GM21528 (cell line): ENCODE results near the gene SNX25.
"Not testable (repeated sequence)": the region's sequence is repeated elsewhere in the genome, so short reads cannot be mapped to it uniquely, and the experiment has no call there.

Source experiments
- ATAC-seq: cut with Tn5 transposase; IDR thresholded peaks from one replicate; pipeline ENCODE4 v1.9.1; 2021; ENCODE audit warnings: mild to moderate bottlenecking, moderate library complexity; ENCODE audit not compliant: unreplicated experiment, low FRiP score

The SNX25 gene

DNA sequence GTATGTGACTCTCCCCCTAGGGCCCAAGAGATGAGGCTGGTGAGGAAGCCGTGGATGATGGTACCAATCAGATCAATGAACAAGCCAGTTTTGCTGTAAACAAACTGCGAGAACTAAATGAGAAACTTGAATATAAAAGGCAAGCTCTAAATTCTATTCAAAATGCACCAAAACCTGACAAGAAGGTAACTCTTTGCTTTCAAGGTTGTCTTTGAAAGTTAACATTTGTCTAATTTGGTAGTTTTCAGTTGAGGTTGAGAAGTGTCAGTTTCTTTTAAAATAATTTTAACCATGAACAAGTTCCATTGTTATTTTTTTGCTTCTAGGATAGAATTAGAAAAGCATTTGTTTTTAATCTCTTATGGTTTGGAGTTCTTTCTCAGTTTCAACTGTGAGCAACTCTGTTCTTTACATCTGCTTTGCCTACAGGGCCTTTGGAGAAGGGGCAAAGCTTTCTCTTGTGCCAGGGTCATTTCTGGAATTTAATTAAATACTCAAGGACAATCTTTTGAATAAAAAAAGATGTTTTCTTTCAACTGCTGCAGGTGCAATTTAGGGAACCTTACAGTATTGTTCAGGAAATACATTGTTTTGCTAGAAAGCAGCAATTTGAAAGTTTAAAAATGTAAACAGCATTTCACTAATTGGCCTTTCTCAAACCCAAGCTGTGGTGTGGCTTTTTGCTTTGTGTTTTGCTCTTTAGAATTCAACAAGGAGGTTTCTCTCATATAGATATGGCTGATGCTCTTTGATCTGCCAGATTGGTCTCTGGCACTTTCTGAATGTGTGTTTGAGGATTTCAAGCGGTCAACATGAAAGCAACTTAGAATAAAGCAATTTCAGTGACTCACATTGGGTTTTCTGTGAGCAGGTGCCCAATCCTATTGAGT is 123.4 kb downstream of the SNX25 start:
- ATAC-seq, result peak; percentile 69

GRCh38 chr4:185334326-185334725 is 124.9 kb downstream of the SNX25 start:
- no peak for ATAC-seq

- no peak for ATAC-seq
Measured at GRCh38 chr4:185335579-185335978, 126.2 kb downstream of the SNX25 start.

GRCh38 chr4:185339941-185340340 is 130.5 kb downstream of the SNX25 start:
- no peak for ATAC-seq

- no peak for ATAC-seq
Measured at GRCh38 chr4:185341377-185341776, 132.0 kb downstream of the SNX25 start.

DNA sequence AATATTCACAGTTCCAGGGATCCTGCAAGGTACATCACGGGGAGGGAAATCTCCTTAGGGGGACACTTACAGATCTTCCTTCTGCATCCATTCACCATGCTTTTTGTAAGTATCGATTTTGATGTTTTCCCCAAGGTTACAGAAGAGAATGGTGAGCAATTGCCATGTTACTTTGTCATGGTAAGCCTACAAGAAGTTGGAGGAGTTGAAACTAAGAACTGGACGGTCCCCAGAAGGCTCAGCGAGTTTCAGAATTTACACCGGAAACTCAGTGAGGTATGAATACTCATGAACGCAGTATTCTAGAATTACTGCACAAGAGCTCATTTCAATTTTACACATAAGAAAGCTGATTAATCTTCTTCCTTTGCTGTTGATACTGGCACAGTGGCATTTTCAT is 132.4 kb downstream of the SNX25 start:
- peak; percentile 46 for ATAC-seq

GRCh38 chr4:185343726-185344581 is 134.6 kb downstream of the SNX25 start:
- ATAC-seq, result no peak

- ATAC-seq, result peak; percentile 64
Measured at GRCh38 chr4:185344743-185345538, 135.5 kb downstream of the SNX25 start.

DNA sequence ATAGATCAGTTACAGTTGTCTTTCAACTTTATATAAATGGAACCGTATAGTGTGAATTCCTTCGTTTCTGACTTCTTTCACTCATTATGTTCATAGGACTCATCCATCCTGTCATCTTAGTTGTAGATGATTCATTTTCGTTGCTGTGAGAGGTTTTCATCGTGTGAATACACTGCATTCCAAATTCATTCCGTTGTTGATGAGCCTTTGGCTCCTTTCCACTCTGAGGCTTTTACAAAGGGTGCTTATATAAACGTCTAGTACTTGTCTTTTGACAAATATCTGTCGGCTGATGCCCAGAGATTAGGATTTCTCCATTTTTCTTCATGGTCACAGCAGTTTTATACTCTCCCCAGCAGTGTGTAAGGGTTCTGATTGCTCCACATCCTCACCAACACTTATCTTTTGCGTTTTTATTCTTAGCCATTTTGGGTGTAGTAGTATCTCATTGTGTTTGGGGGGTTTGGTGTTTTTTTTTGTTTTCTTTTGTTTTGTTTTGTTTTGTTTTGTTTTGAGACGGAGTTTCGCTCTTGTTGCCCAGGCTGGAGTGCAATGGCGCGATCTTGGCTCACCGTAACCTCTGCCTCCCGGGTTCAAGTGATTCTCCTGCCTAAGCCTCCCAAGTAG is 137.7 kb downstream of the SNX25 start:
- no peak for ATAC-seq

- ATAC-seq, result no peak
Measured at GRCh38 chr4:185351691-185352090, 142.3 kb downstream of the SNX25 start.

DNA sequence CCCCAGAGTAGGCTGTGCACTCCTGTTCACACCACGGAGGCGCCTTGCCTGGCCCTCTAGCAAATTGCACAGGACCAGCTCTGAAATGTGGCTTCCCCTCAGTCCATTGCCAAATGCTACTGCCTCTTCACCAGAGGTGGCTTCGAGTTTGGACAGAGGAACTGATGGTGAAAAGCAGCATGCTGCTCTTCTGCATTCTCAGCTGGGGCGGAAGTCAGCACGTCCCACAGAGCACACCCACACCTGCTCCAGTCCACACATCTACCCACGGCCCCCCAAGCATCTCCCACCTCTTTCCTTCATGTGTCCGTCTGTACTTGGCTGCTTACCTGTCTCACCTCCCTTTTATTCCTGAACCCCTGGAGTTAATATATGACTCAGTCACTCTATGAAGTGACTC is 142.8 kb downstream of the SNX25 start:
- ATAC-seq, result no peak

DNA sequence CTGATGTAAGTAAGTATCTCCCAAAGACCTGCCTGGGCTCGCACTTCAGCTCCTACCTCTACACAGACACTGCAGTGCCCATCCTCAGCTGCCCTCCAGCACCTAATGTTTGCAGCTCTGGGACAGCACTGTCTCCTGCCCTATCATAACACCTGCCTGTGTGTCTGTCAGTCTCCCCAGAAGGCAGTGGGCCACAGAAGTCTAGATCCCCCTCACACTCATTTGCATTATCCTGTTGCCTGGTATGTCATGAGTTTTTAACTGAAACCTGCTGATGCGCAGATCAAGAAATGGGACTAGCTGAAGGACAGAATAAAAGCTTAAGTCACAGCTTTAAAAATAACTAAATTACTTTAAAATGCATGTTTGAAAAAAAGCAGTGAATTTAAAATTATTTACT is 143.3 kb downstream of the SNX25 start:
- ATAC-seq, result no peak

- ATAC-seq, result no peak
Measured at GRCh38 chr4:185357211-185357610, 147.8 kb downstream of the SNX25 start.

- ATAC-seq, result no peak
Measured at GRCh38 chr4:185357733-185358440, 148.5 kb downstream of the SNX25 start.

GRCh38 chr4:185358514-185358913 is 149.1 kb downstream of the SNX25 start:
- ATAC-seq, result no peak

DNA sequence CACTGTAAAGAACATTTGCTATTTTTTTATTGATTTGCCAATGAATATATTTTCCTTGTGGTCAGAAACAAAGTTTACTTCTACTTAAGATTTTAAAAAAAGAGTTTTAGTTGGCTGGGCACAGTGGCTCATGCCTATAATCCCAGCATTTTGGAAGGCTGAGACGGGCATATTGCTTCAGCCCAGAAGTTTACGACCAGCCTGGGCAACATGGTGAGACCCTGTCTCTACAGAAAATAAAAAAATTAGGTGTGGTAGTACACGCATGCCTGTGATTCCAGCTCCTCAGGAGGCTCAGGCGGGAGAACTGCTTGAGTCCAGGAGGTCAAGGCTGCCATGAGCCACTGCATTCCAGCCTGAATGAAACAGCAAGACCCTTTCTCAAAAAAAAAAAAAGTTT is 149.6 kb downstream of the SNX25 start:
- no peak for ATAC-seq

DNA sequence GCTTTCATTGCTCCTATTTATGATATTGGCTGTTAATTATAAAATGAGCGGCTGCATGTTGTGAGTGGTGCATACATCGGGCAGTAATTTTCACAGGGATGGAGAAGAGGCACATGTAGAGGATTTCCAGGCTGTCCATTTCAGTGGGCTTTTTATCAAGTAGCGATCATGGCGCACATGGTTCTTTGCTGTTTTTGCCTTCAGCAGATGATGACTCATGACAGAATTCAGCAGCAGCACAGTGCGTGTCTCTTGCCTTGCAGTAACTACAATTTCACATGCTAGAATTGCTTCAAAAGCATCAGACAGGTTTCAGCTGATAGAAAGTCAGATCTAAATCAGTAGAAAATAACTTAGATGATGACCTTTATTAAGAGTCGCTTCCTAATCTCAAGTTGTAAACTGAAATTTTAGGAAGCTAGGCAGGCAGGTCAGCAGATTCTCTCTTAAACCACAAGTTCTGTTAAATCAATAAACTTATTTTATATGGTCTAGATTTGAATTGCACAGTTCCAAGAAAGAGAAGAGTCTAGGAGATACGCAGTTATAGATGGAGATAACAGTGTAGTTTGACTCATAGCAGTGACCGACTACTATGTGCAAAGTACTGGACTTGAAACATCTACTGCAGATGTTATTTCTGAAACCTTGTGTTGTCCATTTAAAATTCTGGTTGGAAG is 150.5 kb downstream of the SNX25 start:
- no peak for ATAC-seq

- no peak for ATAC-seq
Measured at GRCh38 chr4:185361872-185362271, 152.5 kb downstream of the SNX25 start.

DNA sequence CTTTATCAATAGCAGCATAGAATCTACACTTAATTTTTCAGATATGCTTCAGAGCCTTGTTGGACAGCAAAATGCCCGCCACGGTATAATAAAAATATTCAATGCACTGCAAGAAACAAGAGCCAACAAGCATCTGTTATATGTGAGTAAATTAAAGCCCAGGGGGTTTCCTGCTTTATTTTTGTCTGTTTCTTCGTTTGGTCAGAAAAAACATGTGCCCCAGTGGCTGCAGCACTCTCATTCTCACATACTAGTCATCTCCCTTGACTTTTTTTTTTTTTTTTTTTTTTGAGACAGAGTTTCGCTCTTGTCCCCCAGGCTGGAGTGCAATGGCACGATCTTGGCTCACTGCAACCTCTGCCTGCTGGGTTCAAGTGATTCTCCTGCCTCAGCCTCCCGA is 153.2 kb downstream of the SNX25 start:
- not testable (repeated sequence) for ATAC-seq
